ENCODE data around the gene TNIP1. TPM values are rescaled to one million over a fixed set of nuclear protein-coding genes. Genes with fewer than 3 reads are reported as not detected.

Gene TNIP1
- total RNA-seq, 1 donor: 85.8 TPM

DNA sequence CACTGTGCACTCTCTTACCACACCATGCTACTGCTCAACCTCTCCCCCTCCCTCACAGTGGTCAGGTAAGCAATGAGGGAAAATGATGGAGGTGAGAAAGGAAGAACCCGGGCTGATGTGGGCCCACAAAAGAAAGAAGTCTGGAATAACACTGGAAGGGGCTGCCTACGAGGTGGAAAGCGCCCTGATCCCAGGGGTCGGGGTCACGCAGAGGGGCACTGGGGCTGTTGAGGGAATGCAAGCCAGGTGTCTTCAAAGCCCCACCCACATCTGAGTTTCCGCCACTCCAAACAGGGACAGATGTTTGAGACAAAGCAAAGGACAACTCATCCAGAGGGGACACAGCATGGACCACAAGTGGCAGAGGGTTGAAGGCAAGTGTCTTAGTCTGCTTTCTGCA lies 4.2 kb downstream of the TNIP1 start:
- Histone ChIP-seq H4K20me1 (ENCODE audit: insufficient read depth, low read length) (peaks cover 33% of the 10 kb centered on the region), H2AFZ (ENCODE audit: low read length) (no peak overlapping the region), H3K4me1 (ENCODE audit: insufficient read depth, low read length) (peaks cover 44% of the 10 kb centered on the region), H3K9me3 (ENCODE audit: low read depth, low read length) (no peaks in the 10 kb centered on the region), H3K27ac (ENCODE audit: low read depth, low read length) (peak overlapping the region; percentile 84), H3K4me2 (ENCODE audit: insufficient read depth, low read length) (no peak overlapping the region), H3K79me2 (ENCODE audit: insufficient read depth, low read length) (peaks cover 67% of the 10 kb centered on the region), H3K27me3 (ENCODE audit: insufficient read depth, low read length) (no peaks in the 10 kb centered on the region), H3K36me3 (ENCODE audit: insufficient read depth, low read length) (peaks cover 4% of the 10 kb centered on the region), H3K4me3 (ENCODE audit: insufficient read depth, low read length) (no peak overlapping the region)
- DNase-seq (ENCODE audit: insufficient read length, low spot score, missing footprints): no peak
- TF ChIP-seq, protein P1, sequence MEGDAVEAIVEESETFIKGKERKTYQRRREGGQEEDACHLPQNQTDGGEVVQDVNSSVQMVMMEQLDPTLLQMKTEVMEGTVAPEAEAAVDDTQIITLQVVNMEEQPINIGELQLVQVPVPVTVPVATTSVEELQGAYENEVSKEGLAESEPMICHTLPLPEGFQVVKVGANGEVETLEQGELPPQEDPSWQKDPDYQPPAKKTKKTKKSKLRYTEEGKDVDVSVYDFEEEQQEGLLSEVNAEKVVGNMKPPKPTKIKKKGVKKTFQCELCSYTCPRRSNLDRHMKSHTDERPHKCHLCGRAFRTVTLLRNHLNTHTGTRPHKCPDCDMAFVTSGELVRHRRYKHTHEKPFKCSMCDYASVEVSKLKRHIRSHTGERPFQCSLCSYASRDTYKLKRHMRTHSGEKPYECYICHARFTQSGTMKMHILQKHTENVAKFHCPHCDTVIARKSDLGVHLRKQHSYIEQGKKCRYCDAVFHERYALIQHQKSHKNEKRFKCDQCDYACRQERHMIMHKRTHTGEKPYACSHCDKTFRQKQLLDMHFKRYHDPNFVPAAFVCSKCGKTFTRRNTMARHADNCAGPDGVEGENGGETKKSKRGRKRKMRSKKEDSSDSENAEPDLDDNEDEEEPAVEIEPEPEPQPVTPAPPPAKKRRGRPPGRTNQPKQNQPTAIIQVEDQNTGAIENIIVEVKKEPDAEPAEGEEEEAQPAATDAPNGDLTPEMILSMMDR (IDR thresholded peaks at IDR 0.05; ENCODE audit: extremely low read depth, low read depth, low read length): no peak

DNA sequence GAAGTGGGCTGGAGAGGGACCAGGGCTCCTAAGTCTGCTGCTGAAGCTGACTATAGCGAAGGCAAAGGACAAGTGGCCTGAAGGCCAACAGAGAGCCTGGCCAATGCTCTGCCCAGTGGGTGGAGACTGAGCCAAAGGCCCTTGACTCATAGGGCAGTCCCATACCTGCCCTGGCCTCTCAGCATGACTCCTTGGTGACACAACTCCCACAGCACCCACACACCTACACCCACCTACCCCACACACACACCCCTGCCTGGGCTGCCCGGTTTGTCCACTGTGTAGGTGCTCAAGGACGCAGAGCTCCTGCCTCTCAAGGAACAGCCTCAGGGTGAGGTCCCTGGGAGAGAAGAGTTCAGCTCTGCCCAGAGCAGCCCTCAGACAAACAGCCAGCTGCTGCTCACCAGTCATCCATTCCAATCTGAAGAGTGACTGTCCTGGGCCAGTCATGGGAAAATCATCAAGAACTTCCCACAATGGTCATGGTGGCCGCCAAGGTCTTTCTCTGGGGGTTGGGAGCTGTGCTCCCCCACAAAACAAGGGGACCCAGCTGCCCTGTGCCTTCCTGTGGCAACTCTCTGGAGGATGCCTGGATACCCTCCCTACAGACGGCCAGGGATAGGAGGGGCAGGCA lies 5.0 kb downstream of the TNIP1 start:
- DNase-seq (ENCODE audit: insufficient read length, low spot score, missing footprints): peak; percentile 92
- Histone ChIP-seq H3K4me2 (ENCODE audit: insufficient read depth, low read length) (peak overlapping the region; percentile 44), H4K20me1 (ENCODE audit: insufficient read depth, low read length) (peaks cover 33% of the 10 kb centered on the region)

DNA sequence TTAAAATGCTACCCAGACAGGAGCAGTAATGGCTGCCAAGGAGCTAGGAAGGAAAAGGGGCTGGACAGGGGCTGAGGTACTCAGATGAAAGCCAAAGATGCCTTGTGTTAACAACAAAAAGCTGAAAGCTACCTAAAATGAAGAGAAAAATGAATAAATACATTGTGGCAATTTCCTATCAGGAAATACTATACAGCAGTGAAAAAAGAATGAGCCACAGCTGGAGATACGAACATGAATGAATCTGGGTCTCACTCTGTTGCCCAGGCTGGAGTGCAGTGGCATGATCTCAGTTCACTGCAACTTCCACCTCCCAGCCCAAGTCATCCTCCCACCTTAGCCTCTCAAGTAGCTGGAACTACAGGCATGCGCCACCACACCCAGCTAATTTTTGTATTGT lies 6.3 kb downstream of the TNIP1 start:
- no peak overlapping the region for H3K4me2 ChIP-seq (ENCODE audit: insufficient read depth, low read length)
- peaks cover 44% of the 10 kb centered on the region for H3K4me1 ChIP-seq (ENCODE audit: insufficient read depth, low read length)
- no peak overlapping the region for H3K27ac ChIP-seq (ENCODE audit: low read depth, low read length)
- peaks cover 32% of the 10 kb centered on the region for H4K20me1 ChIP-seq (ENCODE audit: insufficient read depth, low read length)
- H3K79me2 ChIP-seq (ENCODE audit: insufficient read depth, low read length): peaks cover 77% of the 10 kb centered on the region
- no peak for DNase-seq (ENCODE audit: insufficient read length, low spot score, missing footprints)
- TF ChIP-seq, protein P1 (IDR thresholded peaks at IDR 0.05; ENCODE audit: extremely low read depth, low read depth, low read length): no peak
- H3K9me3 ChIP-seq (ENCODE audit: low read depth, low read length): no peaks in the 10 kb centered on the region
- H3K27me3 ChIP-seq (ENCODE audit: insufficient read depth, low read length): no peaks in the 10 kb centered on the region
- H3K4me3 ChIP-seq (ENCODE audit: insufficient read depth, low read length): no peak overlapping the region
- no peak overlapping the region for H2AFZ ChIP-seq (ENCODE audit: low read length)
- H3K36me3 ChIP-seq (ENCODE audit: insufficient read depth, low read length): peaks cover 4% of the 10 kb centered on the region

More for the DNA sequence above, 5.0 kb downstream of the TNIP1 start:
- Histone ChIP-seq H3K27me3 (ENCODE audit: insufficient read depth, low read length) (no peaks in the 10 kb centered on the region), H3K27ac (ENCODE audit: low read depth, low read length) (peak overlapping the region; percentile 84), H3K9me3 (ENCODE audit: low read depth, low read length) (no peaks in the 10 kb centered on the region), H3K79me2 (ENCODE audit: insufficient read depth, low read length) (peaks cover 73% of the 10 kb centered on the region), H3K36me3 (ENCODE audit: insufficient read depth, low read length) (peaks cover 4% of the 10 kb centered on the region), H3K4me1 (ENCODE audit: insufficient read depth, low read length) (peaks cover 44% of the 10 kb centered on the region), H2AFZ (ENCODE audit: low read length) (no peak overlapping the region), H3K4me3 (ENCODE audit: insufficient read depth, low read length) (no peak overlapping the region)
- TF ChIP-seq, protein P1 (IDR thresholded peaks at IDR 0.05; ENCODE audit: extremely low read depth, low read depth, low read length): no peak

DNA sequence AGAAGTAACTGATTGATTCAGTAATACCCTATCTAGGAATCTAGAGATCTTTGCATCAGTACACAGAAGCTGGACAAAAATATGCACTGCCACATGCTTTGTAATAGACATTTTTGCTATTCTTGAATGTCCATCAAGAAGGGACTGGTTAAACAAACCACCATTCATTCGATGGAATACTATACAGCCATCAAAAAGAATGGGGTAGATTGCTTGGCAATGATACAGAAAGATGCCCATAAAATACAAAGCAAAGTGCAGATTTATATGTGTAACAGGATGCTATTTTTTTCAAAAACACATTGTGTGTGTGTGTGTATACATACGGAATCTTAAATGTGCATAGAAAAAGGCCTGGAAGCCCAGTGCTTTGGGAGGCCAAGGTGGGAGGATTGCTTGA lies 7.6 kb downstream of the TNIP1 start:
- H3K27me3 ChIP-seq (ENCODE audit: insufficient read depth, low read length): no peaks in the 10 kb centered on the region
- H2AFZ ChIP-seq (ENCODE audit: low read length): no peak overlapping the region
- H3K36me3 ChIP-seq (ENCODE audit: insufficient read depth, low read length): no peaks in the 10 kb centered on the region
- DNase-seq (ENCODE audit: insufficient read length, low spot score, missing footprints): no peak
- H3K4me3 ChIP-seq (ENCODE audit: insufficient read depth, low read length): no peak overlapping the region
- peaks cover 39% of the 10 kb centered on the region for H4K20me1 ChIP-seq (ENCODE audit: insufficient read depth, low read length)
- no peak overlapping the region for H3K27ac ChIP-seq (ENCODE audit: low read depth, low read length)
- no peaks in the 10 kb centered on the region for H3K9me3 ChIP-seq (ENCODE audit: low read depth, low read length)
- no peak overlapping the region for H3K4me2 ChIP-seq (ENCODE audit: insufficient read depth, low read length)
- H3K4me1 ChIP-seq (ENCODE audit: insufficient read depth, low read length): peaks cover 42% of the 10 kb centered on the region
- TF ChIP-seq, protein P1 (IDR thresholded peaks at IDR 0.05; ENCODE audit: extremely low read depth, low read depth, low read length): no peak
- H3K79me2 ChIP-seq (ENCODE audit: insufficient read depth, low read length): peaks cover 80% of the 10 kb centered on the region
